Bronchial epithelial cell (primary cell): Measurements from ENCODE around the gene RHBDD2. TPM values are rescaled to one million over a fixed set of nuclear protein-coding genes. Genes with fewer than 3 reads are reported as not detected.
"Not testable (repeated sequence)": the region's sequence is repeated elsewhere in the genome, so short reads cannot be mapped to it uniquely, and the experiment has no call there.

Source experiments
- DNase-seq: peaks from one replicate; pipeline ENCODE4 v3.0.0-alpha.2; 2010; ENCODE audit warnings: low read depth
- FAIRE-seq: peaks from 2 replicates; lab custom pipeline; 2011; peaks lifted over from hg19 to GRCh38; lab: Jason Lieb, UNC
- H3K27me3 ChIP-seq: 2 replicates; pipeline ENCODE4 v1.5.1; 2011; ENCODE audit warnings: low read length; ENCODE audit not compliant: control insufficient read depth, insufficient read depth
- H3K36me3 ChIP-seq: 2 replicates; pipeline ENCODE4 v1.5.1; 2011; ENCODE audit warnings: low read length; ENCODE audit not compliant: control insufficient read depth, insufficient read depth
- H3K4me3 ChIP-seq: 2 replicates; pipeline ENCODE4 v1.5.1; 2011; ENCODE audit warnings: mild to moderate bottlenecking, low read depth, low read length, control low read depth
- CTCF ChIP-seq: IDR thresholded peaks from 2 replicates; pipeline ENCODE4 v1.5.1; 2011; ENCODE audit warnings: mild to moderate bottlenecking, moderate library complexity, low read length, control low read depth, inconsistent platforms; ENCODE audit not compliant: insufficient read depth, severe bottlenecking
- total RNA-seq: library from RNA; depleted of rRNA; stranded (reverse); fragments of >200 nt; gene quantifications from 2 replicates; pipeline ENCODE4 v1.2.1, GENCODE V29; 2014

RHBDD2 gene
- total RNA-seq, 1 donor from 2014 or later = 10.8 TPM

GRCh38 chr7:75869776-75870379, 9.0 kb upstream of the RHBDD2 start:
- H3K4me3 ChIP-seq = no peak overlapping the region
- FAIRE-seq = no peak
- DNase-seq = peak; percentile 43
- no peaks in the 10 kb centered on the region for H3K36me3 ChIP-seq
- no peaks in the 10 kb centered on the region for H3K27me3 ChIP-seq
- TF ChIP-seq CTCF = no peak

- FAIRE-seq (no peak), DNase-seq (no peak)
- H3K4me3 ChIP-seq = no peak overlapping the region
- no peak for TF ChIP-seq CTCF
- no peaks in the 10 kb centered on the region for H3K27me3 ChIP-seq
- H3K36me3 ChIP-seq = no peaks in the 10 kb centered on the region
These were observed 8.2 kb upstream of the RHBDD2 start for GRCh38 chr7:75870557-75871161.

- Histone ChIP-seq H3K4me3 (no peak overlapping the region), H3K27me3 (no peaks in the 10 kb centered on the region), H3K36me3 (no peaks in the 10 kb centered on the region)
- DNase-seq (peak; percentile 13), FAIRE-seq (no peak)
- TF ChIP-seq CTCF = no peak
These were observed 6.6 kb upstream of the RHBDD2 start for GRCh38 chr7:75872073-75872782.

- not testable (repeated sequence) for H3K4me3 ChIP-seq, DNase-seq, FAIRE-seq
These were observed 4.7 kb upstream of the RHBDD2 start for GRCh38 chr7:75874180-75874579.

GRCh38 chr7:75875113-75876080, 3.4 kb upstream of the RHBDD2 start:
- FAIRE-seq (no peak), DNase-seq (peak; percentile 85)
- H3K4me3 ChIP-seq = no peak overlapping the region
- H3K36me3 ChIP-seq = peaks cover 2% of the 10 kb centered on the region
- no peaks in the 10 kb centered on the region for H3K27me3 ChIP-seq
- TF ChIP-seq CTCF = no peak

More at GRCh38 chr7:75874180-75874579, 4.7 kb upstream of the RHBDD2 start:
- not testable (repeated sequence) for H3K36me3 ChIP-seq, H3K27me3 ChIP-seq
